Panc1 (cell line): ENCODE results near the gene SPIRE1.

Source experiments
- POLR2AphosphoS5 ChIP-seq: IDR thresholded peaks from 2 replicates; pipeline ENCODE4 v1.6.1; 2012; ENCODE audit warnings: mild to moderate bottlenecking, low read depth, low read length, moderate library complexity
- SIN3A ChIP-seq: IDR thresholded peaks from 2 replicates; pipeline ENCODE4 v1.6.1; 2012; ENCODE audit warnings: low read depth, mild to moderate bottlenecking, low read length, moderate library complexity, borderline replicate concordance; ENCODE audit not compliant: insufficient read depth
- TCF7L2 ChIP-seq: IDR thresholded peaks from 2 replicates; pipeline ENCODE4 v1.6.1; 2011; ENCODE audit warnings: mild to moderate bottlenecking, low read depth, low read length, inconsistent platforms
- TF ChIP-seq, protein P1 (sequence below): fragments of 450-650 bp; IDR thresholded peaks from 2 replicates; pipeline ENCODE4 v1.5.1; 2017; ENCODE audit warnings: mild to moderate bottlenecking

DNA sequence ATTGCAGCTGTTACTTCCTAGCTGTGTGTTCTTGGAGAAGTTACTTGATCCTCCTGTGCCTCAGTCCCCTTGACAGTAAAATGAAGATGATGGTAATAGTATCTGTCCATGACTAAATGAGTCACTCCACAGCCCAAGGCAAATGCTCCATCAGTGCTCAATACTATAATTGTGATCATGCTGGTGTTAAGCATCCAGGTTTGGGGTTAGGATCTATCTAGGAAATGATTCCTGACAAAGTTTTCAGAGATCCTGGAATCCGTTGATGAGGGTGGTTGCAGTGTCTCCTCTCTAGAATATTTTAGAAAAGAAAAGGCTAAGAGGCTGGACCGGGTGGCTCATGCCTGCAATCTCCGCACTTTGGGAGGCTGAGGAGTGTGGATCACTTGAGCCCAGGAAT lies 252.8 kb downstream of the SPIRE1 start:
- TF ChIP-seq, protein P1, sequence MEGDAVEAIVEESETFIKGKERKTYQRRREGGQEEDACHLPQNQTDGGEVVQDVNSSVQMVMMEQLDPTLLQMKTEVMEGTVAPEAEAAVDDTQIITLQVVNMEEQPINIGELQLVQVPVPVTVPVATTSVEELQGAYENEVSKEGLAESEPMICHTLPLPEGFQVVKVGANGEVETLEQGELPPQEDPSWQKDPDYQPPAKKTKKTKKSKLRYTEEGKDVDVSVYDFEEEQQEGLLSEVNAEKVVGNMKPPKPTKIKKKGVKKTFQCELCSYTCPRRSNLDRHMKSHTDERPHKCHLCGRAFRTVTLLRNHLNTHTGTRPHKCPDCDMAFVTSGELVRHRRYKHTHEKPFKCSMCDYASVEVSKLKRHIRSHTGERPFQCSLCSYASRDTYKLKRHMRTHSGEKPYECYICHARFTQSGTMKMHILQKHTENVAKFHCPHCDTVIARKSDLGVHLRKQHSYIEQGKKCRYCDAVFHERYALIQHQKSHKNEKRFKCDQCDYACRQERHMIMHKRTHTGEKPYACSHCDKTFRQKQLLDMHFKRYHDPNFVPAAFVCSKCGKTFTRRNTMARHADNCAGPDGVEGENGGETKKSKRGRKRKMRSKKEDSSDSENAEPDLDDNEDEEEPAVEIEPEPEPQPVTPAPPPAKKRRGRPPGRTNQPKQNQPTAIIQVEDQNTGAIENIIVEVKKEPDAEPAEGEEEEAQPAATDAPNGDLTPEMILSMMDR: no peak
- TF ChIP-seq TCF7L2: no peak
- TF ChIP-seq SIN3A: no peak
- no peak for TF ChIP-seq POLR2AphosphoS5
